PC-9 (cell line): ENCODE measurements around the gene HMOX1. TPM values are rescaled to one million over a fixed set of nuclear protein-coding genes. Genes with fewer than 3 reads are reported as not detected.

ENCODE experiments used
- BruUV-seq: library from RNA; stranded (reverse); fragments of 400-500 nt; replicated peaks from 2 replicates; lab custom pipeline; 2021; lab: Mats Ljungman, UMichigan
- CTCF ChIA-PET: fragments of 300-600 bp; sonication (Branson Sonifier 250); formaldehyde crosslinking; loops from one replicate; lab custom pipeline; 2022; ENCODE audit warnings: antibody characterized with exemption; lab: Charles Lee
- POLR2A ChIA-PET: fragments of 300-600 bp; sonication (Branson Sonifier 250); formaldehyde crosslinking; loops from one replicate; lab custom pipeline; 2022; ENCODE audit warnings: antibody characterized with exemption; ENCODE audit not compliant: unreplicated experiment; lab: Charles Lee
- DNase-seq, 2 experiments: peaks; one replicate each; pipeline versions ENCODE4 v3.0.0 to v3.0.0-alpha.2; 2015 to 2022; ENCODE audit warnings: mixed read lengths in 1 of 2
- H2AFZ ChIP-seq: fragments of 200-600 bp; sonication (generic); 2 replicates; pipeline ENCODE4 v1.8.1; 2017; ENCODE audit warnings: antibody characterized with exemption
- H3F3A ChIP-seq: fragments of 200-600 bp; sonication (generic); 2 replicates; pipeline ENCODE4 v1.8.1; 2017; ENCODE audit warnings: antibody characterized with exemption, mild to moderate bottlenecking, low read depth; ENCODE audit not compliant: insufficient read depth
- H3K27ac ChIP-seq: fragments of 200-600 bp; sonication (generic); 2 replicates; pipeline ENCODE4 v1.6.1; 2016; ENCODE audit warnings: mixed run types
- H3K27me3 ChIP-seq: fragments of 200-600 bp; sonication (generic); 2 replicates; pipeline ENCODE4 v1.6.1; 2016; ENCODE audit warnings: low read depth, mixed run types; ENCODE audit not compliant: insufficient read depth
- H3K36me3 ChIP-seq: fragments of 200-600 bp; sonication (generic); 2 replicates; pipeline ENCODE4 v1.6.1; 2016; ENCODE audit warnings: low read depth, mixed run types
- H3K4me1 ChIP-seq: fragments of 200-600 bp; sonication (generic); replicated peaks from 2 replicates; pipeline ENCODE4 v1.6.1; 2016; ENCODE audit warnings: mixed run types; ENCODE audit not compliant: insufficient read depth
- H3K4me2 ChIP-seq: fragments of 200-600 bp; sonication (generic); 2 replicates; pipeline ENCODE4 v1.6.1; 2017; ENCODE audit warnings: mixed run types
- H3K4me3 ChIP-seq: fragments of 200-600 bp; sonication (generic); 2 replicates; pipeline ENCODE4 v1.6.1; 2016; ENCODE audit warnings: mixed run types
- H3K79me2 ChIP-seq: fragments of 200-600 bp; sonication (generic); 2 replicates; pipeline ENCODE4 v1.6.1; 2017; ENCODE audit warnings: low read depth, mixed run types
- H3K9me2 ChIP-seq: fragments of 200-600 bp; sonication (generic); 2 replicates; pipeline ENCODE4 v1.8.1; 2017; ENCODE audit warnings: mild to moderate bottlenecking; ENCODE audit not compliant: insufficient read depth
- H3K9me3 ChIP-seq: fragments of 200-600 bp; sonication (generic); 2 replicates; pipeline ENCODE4 v1.8.1; 2016; ENCODE audit warnings: low read depth; ENCODE audit not compliant: insufficient read depth
- H4K20me1 ChIP-seq: fragments of 200-600 bp; sonication (generic); 2 replicates; pipeline ENCODE4 v1.8.1; 2017; ENCODE audit not compliant: insufficient read depth
- EZH2 ChIP-seq: fragments of 200-600 bp; sonication (generic); IDR thresholded peaks from 2 replicates; pipeline ENCODE4 v1.8.0; 2017; ENCODE audit warnings: antibody characterized with exemption, low read depth
- intact Hi-C: fragments of 100-400 bp; cut with micrococcal nuclease; formaldehyde crosslinking; loops from one replicate; pipeline ENCODE4 v1.10.0; 2022; ENCODE audit not compliant: unreplicated experiment
- total RNA-seq: library from RNA; stranded (reverse); gene quantifications from 2 replicates; pipeline ENCODE4 v1.2.3, GENCODE V29; 2021
- TF ChIP-seq, protein P1 (sequence below): fragments of 200-600 bp; sonication (generic); conservative IDR thresholded peaks from 2 replicates; pipeline ENCODE4 v1.6.1; 2017; ENCODE audit warnings: mixed run types, antibody characterized with exemption, mild to moderate bottlenecking, moderate library complexity

Gene HMOX1
- total RNA-seq, 1 experiment from 2014 or later = 23.7 TPM

DNA sequence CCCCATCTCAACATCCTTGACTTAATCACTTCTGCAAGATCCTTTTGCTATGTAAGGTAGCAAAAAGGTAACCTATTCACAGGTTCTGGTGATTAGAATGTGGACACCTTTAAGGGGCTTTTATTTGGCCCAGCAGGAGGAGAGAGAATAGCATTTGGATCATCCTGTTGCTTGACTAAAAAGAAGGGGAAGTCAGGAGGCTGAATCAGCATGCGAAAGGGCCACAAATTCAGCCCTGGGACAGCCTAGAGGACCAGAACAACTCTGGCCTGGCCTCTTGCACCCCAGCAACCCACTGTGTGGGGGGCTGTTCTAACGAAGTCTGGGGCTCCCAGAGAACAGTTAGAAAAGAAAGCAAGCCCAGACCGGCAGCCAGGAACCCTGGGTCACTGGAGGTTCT is 3.2 kb upstream of the HMOX1 start:
- H3K4me2 ChIP-seq = peak overlapping the region; percentile 54; the same call in 1 of the 2 replicates
- no peak overlapping the region for H2AFZ ChIP-seq
- TF ChIP-seq EZH2 = no peak
- TF ChIP-seq, protein P1, sequence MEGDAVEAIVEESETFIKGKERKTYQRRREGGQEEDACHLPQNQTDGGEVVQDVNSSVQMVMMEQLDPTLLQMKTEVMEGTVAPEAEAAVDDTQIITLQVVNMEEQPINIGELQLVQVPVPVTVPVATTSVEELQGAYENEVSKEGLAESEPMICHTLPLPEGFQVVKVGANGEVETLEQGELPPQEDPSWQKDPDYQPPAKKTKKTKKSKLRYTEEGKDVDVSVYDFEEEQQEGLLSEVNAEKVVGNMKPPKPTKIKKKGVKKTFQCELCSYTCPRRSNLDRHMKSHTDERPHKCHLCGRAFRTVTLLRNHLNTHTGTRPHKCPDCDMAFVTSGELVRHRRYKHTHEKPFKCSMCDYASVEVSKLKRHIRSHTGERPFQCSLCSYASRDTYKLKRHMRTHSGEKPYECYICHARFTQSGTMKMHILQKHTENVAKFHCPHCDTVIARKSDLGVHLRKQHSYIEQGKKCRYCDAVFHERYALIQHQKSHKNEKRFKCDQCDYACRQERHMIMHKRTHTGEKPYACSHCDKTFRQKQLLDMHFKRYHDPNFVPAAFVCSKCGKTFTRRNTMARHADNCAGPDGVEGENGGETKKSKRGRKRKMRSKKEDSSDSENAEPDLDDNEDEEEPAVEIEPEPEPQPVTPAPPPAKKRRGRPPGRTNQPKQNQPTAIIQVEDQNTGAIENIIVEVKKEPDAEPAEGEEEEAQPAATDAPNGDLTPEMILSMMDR = no peak
- H3K4me1 ChIP-seq = peaks cover 77% of the 10 kb centered on the region
- 0 out of 2 replicates have a peak, but pooled peaks cover 4% of the 10 kb centered on the region for H3K79me2 ChIP-seq
- peak overlapping the region; percentile 84 for H3K27ac ChIP-seq
- POLR2A ChIA-PET = interaction anchor here (0.7 kb wide), 1 partner anchor 78 kb away, joined by 4 read pairs; the partner anchor contains the start of gene TOM1
- H4K20me1 ChIP-seq = no peaks in the 10 kb centered on the region
- H3F3A ChIP-seq = peaks cover 51% of the 10 kb centered on the region
- H3K27me3 ChIP-seq = no peaks in the 10 kb centered on the region
- no peak overlapping the region for H3K4me3 ChIP-seq
- no peak for DNase-seq
- intact Hi-C loops = loop anchor here (2.0 to 10.0 kb wide), 3 partner anchors 19 to 677 kb away; no protein-coding TSS in a partner anchor
- no peaks in the 10 kb centered on the region for H3K36me3 ChIP-seq
- CTCF ChIA-PET = no interaction called here
- H3K9me2 ChIP-seq = no peaks in the 10 kb centered on the region
- no TSS peak for BruUV-seq
- no peaks in the 10 kb centered on the region for H3K9me3 ChIP-seq

GRCh38 chr22:35378621-35379020 is 2.3 kb upstream of the HMOX1 start:
- Histone ChIP-seq H3K27me3 (no peaks in the 10 kb centered on the region), H3K79me2 (0 out of 2 replicates have a peak, but pooled peaks cover 4% of the 10 kb centered on the region), H3K9me3 (no peaks in the 10 kb centered on the region), H4K20me1 (no peaks in the 10 kb centered on the region), H3K4me3 (no peak overlapping the region), H3K4me1 (peaks cover 73% of the 10 kb centered on the region), H3K27ac (peak overlapping the region; percentile 55), H3F3A (peaks cover 56% of the 10 kb centered on the region), H3K9me2 (no peaks in the 10 kb centered on the region), H2AFZ (no peak overlapping the region), H3K36me3 (peaks cover 5% of the 10 kb centered on the region; the same call in 1 of the 2 replicates), H3K4me2 (peak overlapping the region; percentile 86)
- TF ChIP-seq EZH2 = no peak
- TF ChIP-seq, protein P1 = no peak
- CTCF ChIA-PET = interaction anchor here (0.6 kb wide), 1 partner anchor 12 kb away, joined by 3 read pairs; no protein-coding TSS in a partner anchor
- no peak for DNase-seq
- BruUV-seq = no TSS peak
- POLR2A ChIA-PET = no interaction called here
- intact Hi-C loops = loop anchor here (10.0 kb wide), 2 partner anchors 74 to 676 kb away; no protein-coding TSS in a partner anchor

DNA sequence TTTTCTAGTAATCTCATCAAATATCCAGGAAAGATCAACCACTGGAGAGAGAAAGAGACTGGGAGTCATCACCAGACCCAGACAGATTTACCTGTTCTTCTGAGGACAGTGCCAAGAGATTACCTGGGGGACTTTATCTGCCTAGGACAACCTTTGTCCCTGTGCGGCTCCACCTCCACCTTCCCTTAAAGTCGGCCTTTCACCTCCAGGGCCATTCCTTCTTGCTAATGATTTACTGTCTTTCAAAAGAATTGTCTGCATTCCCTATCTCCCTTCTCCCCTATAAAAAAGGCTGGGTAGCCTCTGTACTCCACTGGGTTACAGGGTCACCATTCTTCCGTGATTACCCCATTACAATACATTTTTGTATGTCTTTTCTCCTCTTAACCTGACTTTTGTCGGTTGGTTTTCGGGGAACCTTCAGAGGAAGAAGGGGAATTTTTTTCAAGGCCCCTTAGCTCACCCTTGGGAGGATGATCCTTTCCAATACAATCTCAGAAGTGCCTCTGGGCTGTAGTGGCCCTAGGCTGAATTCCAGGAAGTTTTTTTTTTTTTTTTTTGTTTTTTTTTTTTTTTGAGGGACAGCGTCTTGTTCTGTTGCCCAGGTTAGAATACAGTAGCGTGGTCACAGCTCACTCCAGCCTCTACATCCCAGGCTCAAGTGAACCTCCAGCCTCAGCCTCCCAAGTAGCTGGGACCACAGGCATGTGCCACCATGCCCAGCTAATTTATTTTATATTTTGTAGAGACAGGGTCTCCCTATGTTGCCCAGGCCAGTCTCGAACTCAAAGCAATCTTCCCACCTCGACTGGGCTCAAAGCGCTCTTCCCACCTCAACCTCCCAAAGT is 1.5 kb upstream of the HMOX1 start:
- Histone ChIP-seq H3F3A (peaks cover 59% of the 10 kb centered on the region), H3K36me3 (peaks cover 6% of the 10 kb centered on the region; the same call in 1 of the 2 replicates), H3K4me3 (no peak overlapping the region), H3K9me3 (no peaks in the 10 kb centered on the region), H3K9me2 (no peaks in the 10 kb centered on the region), H3K4me2 (peak overlapping the region; percentile 86), H3K27ac (peak overlapping the region; percentile 55), H3K4me1 (peaks cover 73% of the 10 kb centered on the region), H4K20me1 (no peaks in the 10 kb centered on the region), H3K27me3 (no peaks in the 10 kb centered on the region), H3K79me2 (0 out of 2 replicates have a peak, but pooled peaks cover 4% of the 10 kb centered on the region), H2AFZ (no peak overlapping the region)
- ChIA-PET POLR2A (interaction anchor here (0.6 kb wide), 1 partner anchor 26 kb away, joined by 13 read pairs; no protein-coding TSS in a partner anchor), CTCF (interaction anchor here (0.6 to 0.7 kb wide), 4 partner anchors 13 to 1047 kb away, joined by 3 to 8 read pairs (median 5); no protein-coding TSS in a partner anchor)
- DNase-seq = peak in 1 of 2 experiments; percentile 70
- intact Hi-C loops = loop anchor here (10.0 kb wide), 2 partner anchors 75 to 675 kb away; no protein-coding TSS in a partner anchor
- TF ChIP-seq, protein P1 = no peak
- no TSS peak for BruUV-seq
